ENCODE measurements around the gene EIF5AL1.
A peak's percentile ranks its signal among the peaks of the same experiment; 100 is the strongest.
"Not testable (repeated sequence)": the region's sequence is repeated elsewhere in the genome, so short reads cannot be mapped to it uniquely, and the experiment has no call there.

Gene EIF5AL1

DNA sequence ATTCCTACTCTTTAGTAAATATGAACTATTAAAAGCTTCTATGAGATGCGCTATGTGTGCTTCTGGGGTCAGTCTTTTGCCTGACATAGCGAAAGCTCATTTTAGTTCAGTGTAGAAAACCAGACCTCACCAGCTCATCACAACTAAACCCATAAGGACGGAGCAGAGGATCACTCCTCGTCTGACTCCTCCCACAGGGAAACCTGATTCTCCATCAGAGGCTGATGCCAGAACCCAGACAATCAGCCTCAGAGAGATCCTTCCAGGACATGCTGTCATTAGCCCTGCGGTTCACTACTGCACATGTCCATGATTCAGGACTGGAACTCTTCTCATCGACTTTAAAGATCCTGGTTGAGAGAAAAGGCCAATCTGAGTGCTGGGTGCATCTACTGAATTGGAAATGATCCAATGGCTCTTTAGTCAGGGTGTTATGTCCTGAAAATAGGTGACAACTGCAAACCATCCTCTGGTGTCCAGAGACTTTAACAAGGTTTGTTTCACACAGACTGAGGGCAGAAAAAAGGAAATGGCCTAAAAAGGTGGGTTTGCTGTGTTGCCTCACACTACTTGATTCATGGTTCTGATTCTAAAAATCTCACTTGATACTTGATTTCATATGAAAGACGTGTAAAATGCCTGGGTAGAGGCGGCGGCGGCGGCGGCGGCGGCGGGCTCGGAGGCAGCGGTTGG, at the start of gene EIF5AL1:
Gene EIF5AL1 (plus strand): TSS at position 643 of the 693 bp plus-strand sequence. CDS start 117 bp downstream, outside the sequence.
- DNase-seq: not testable (repeated sequence)

DNA sequence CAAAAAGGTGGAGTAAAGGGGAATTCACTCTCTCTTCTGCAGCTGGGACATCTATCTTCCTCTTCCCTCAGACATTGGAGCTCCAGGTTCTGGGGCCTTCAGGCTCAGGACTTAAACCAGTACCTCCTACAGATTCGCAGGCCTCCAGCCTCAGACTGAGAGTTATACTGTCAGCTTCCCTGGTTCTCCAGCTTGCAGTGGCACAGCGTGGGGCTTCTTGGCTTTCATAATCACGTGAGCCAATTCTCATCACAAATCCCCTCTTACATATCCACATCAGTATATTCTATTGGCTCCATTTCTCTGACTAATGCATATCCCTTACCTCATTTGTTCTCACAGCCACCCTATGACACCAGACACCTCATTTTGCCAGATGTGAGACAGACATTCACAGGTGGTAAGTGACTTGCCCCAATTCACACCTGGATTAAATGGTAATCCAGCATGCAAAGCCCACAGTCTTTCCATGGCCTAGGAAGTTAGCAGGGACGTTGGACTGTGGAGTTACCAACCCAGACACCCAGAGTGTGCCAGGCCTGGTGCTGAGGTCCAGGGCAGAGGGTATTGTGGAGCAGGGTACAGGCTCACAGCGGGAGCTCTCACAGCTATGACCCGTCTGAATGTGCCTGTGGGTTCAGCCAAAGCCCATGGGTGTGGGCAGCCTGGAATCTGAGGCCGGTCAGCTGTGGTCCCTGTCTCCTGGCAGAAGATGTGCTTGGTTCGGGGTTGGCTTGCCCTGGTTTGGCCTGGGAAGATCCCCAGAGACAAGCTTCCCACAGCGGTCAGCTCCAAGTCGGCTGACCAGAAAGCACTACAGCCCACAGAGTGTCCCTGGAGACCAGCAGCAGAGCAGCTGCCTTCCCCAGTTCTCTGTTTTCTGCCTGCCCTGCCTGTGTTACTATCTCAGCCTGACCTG, 48.5 kb upstream of the EIF5AL1 start:
- no peak for DNase-seq

DNA sequence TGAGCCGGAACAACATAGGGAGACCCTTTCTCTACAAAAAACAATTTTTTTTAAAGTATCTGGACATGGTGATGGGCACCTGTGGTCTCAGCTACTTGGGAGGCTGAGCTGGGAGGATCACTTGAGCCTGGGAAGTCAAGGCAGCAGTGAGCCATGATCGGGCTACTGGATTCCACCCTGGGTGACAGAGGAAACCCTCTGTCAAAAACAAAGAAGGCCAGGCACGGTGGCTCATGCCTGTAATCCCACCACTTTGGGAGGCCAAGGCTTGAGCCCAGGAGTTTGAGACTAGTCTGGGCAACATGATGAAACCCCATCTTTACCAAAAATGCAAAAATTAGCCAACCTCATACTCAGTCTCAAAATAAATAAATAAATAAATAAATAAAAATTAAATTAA, 47.0 kb upstream of the EIF5AL1 start:
- DNase-seq: no peak

DNA sequence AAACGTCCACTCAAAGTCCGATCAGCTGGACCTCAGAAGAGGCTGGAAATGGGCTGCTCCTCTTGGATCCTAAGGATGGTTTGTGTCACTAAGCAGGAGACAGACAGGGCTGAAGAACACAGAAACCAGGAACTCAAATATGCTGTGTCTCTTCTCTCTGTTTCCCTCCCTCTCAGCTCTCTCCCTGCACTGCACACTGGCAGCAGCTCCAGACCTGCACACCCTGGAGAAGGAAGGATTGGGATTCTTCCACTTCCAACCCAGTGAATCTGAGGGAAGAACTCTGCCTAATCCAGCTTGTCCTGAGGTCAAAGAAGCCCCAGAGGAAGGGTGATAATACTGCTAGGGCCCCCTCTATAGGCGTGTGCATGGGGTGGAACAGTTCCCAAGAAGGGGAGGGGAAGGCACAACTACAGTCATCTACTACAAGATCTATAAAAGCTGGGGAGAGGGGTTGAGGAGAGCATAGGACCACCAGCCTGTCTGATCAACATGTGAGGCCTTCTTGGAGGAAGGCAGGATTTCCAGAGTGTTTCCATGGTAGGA, 44.2 kb upstream of the EIF5AL1 start:
- no peak for DNase-seq

DNA sequence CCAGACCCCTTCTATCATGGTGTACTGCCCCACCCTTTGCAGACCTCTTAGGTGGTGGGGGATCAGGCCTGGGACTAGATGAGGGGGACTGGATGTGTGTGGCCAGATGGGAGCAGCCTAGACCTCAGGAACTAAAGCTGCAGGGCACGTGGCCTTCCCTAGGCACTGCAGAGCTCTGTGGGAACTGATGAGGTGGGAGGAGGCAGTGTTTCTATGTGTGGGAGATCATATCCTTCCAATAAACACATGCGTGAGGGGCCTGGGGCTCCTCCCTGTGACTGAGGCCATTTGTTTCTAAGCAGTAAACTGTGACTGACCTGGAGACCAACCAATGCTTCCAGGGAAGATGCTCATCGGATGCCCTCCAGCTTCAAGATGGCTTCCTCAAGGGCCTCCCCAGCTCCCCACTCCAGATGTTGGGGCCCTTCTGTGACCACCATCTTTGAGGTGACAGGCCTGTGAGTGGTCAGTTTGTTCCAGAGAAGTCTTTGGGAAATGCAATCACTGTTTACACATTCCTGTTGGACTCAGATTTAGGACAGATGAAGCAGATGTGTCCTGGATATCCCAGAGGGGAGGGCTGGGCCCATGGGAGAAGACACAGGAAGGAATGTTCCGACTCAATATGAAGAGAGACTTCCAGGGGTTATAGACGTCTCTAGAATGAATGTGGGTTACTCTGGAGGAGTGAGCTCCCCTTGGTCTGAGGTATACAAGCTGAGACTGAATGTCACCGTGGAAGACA, 43.3 kb upstream of the EIF5AL1 start:
- no peak for DNase-seq

DNA sequence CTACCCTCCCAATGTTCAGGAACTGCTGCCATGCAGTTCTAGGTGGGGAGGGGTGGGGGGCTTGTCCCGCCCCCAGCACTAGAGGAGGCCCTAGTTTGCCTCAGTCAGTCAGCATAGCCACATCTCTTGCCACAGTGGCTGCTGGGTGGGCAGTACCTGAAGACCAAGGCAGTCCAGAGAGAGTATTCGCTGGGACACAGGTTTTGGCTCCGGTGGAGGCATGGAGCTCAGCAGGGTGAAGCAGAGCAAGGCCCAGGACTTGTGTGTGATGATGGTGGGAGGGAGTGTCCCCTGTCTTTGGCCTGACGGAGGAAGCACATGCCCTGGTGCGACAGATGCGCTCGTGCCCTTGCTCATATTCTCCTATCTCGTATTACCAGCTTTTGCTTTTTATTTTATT, 42.2 kb upstream of the EIF5AL1 start:
- no peak for DNase-seq

DNA sequence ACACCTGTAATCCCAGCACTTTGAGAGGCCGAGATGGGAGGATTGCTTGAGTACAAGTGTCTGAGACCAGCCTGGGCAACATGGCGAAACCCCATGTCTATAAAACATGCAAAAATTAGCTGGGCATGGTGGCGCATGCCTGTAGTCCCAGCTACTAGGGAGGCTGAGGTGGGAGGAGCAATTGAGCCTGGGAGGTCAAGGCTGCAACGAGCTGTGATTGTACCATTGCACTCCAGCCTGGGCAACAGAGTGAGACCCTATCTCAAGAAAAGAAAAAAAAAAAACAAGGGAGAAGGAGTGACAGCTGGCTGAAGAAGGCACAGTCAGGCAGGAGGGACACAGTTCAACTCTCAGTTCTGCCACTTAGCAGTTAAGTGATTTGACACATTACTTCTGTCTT, 40.6 kb upstream of the EIF5AL1 start:
- DNase-seq: no peak

DNA sequence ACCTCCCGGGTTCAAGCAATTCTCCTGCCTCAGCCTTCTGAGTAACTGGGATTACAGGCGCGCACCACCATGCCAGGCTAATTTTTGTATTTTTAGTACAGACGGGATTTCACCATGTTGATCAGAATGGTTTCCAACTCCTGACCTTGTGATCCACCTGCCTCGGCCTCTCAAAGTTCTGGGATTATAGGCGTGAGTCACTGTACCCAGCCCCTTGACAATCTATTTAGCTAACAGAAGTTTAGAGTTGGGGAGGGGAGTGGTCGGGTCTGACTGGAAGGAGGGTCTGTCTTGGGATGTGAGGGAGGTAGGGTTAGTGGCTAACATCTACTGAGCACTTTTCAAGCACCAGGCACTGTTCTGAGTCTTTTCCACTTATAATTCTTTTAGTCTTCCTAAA, 39.9 kb upstream of the EIF5AL1 start:
- no peak for DNase-seq

DNA sequence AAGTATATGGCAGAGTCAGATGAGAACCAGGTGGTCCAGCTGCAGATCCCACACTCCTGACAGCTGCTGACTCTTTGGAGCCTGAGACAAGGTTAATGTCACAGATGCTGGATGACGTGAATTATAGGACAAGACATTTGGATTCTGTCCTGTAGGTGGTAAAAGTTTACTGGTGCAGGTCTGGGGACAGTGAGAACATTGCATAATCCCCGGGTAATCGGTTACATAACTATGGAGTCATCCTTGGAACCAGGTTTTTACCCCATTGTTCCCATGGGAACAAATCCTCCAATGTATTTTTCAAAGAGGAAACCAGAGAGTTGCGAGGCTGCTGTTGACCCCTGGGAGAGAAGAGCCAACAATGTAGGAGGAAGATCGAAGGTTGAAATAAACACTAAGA, 39.4 kb upstream of the EIF5AL1 start:
- no peak for DNase-seq

DNA sequence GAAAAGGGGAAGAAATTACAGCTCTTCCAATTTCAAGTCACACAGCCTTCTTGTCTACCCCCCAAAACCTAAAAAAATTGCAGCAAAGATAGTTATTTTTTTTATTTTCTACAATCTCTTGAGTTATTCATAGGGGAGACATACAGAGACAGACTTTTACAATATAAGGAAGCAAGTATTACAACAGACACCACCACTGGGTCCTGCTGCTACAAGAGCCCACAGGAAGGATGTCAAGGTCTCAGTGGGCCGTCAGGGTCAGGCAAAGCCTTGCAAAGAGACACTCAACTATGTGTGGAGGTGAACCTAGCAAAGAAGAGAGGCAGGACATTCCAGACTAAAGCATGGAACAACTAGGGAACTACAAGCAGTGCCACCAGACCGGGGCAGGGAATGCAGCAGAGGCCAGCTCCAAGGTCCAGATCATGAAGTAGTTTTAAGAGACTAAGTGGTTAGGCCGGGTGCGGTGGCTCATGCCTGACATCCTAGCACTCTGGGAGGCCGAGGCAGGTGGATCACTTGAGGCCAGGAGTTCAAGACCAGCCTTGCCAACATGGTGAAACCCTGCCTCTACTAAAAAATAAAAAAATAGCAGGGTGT, 38.7 kb upstream of the EIF5AL1 start:
- no peak for DNase-seq

DNA sequence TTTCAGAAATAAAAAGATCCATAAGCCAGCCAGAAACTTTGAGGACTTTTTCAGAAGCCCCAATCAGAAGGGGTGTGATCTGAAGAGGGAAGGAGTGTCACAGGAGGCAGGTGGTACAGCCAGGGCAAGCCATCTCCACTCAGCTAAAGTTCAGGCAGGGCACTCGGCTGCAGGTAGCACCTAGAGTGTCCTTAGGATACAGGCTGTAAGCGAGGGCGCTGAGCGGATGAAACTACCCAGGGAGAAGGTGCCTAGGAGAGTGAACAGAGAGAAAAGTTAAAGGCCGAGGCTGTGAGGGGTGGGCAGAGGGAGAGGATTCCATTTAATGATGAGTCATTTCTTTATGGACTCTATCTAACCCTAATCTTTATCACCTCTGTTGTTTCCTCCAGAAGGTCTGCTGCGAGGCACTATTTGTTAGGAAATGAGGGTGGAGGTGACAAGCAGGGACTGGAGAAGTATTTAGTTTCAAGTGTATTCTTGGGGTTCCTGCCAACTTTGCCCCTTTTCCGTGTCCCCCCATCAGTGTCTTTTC, 37.1 kb upstream of the EIF5AL1 start:
- no peak for DNase-seq

DNA sequence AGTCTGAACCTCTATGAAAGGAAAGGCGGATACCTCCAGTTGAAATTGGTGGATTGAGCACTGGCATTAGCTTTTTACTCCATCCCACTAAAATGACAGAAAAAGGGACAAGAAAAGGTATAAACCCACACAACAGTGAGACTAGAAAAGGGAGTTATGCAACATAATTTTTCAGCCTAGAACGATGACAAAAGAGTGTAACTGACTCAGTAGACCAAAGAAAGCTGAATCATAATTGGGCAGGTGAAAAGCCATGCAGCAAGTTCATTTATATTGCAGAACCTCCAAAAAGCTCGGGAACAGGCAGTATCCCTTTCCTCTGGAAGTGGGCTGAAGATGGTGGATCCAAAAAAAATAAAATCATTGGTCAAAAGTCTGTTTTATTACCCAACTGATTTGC, 36.5 kb upstream of the EIF5AL1 start:
- DNase-seq: no peak

DNA sequence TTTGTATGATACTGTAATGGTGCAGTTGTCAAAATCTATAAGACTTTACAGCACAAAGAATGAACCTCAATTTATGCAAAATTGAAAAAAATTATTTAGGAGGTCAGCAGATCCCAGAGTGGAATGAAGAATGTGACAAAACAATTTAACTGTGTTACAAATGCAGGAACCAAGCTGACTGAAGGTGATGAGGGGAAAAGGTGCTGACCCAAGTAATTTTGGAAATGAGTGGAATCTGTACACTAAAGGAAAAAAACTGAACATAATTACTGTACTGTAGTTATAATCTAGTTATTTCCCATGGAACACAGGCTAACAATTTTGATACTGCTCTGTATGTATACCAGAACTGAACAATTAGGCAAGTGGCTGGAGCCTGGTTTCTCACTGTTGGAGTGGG, 35.7 kb upstream of the EIF5AL1 start:
- DNase-seq: no peak

DNA sequence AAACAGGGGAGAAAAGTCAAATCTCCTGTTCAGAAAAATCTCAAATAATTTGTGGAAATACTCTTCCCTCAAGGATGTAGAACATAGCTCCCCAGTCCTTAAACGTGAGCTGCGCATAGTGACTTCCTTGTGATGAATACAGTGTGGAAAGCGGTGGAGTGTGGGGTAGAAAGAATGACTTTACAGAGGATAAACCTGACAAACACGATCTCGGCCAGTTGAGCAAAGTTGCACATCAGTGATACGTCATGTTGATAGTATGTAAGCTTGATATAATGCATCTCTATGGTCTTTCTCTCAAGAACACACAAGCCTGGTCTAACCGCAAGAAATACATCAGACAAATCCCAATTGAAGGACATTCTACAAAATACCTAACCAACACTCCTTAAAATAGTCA, 34.9 kb upstream of the EIF5AL1 start:
- DNase-seq: no peak

DNA sequence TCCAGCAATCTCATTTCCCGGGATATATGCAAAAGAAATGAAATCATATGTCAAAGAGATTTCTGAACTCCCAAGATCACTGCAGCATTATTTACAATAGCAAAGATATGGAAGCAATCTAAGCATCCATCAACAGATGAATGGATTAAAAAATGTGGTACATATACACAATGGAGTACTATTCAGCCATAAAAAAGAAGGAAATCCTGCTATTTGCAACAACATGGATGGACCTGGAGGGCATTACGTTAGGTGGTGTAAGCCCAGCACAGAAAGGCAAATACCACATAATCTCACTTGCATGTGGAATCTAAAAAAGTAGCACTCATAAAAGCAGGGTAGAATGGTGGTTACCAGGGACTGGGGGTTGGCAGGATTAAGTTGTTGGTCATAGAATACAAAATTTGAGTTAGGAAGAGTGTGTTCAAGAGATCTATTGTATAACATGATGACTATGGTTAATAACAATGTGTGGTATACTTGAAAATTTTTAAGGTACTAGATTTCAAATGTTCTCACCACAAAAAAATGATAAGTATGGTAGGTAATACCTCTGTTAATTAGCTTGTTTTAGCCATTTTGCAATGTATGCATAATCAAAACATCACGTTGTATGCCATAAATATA, 32.9 kb upstream of the EIF5AL1 start:
- DNase-seq: no peak

DNA sequence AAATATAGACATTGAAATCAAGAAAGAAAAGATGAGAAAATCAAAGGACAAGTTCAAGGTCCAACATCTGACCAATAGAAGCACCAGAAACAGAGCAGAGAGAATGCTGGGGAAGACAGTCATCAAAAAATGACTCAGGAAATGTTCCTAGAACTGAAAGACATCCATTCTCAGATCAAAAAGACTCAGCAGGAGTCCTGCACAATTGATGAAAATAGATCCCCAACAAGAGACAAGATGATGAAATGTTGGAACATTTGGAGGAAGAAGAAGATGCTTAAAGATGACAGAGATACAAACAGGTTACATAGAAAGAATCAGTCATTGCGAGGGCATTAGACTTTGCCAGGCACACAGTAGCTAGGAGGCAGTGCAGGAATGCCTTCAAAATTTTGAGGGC, 30.0 kb upstream of the EIF5AL1 start:
- DNase-seq: no peak

DNA sequence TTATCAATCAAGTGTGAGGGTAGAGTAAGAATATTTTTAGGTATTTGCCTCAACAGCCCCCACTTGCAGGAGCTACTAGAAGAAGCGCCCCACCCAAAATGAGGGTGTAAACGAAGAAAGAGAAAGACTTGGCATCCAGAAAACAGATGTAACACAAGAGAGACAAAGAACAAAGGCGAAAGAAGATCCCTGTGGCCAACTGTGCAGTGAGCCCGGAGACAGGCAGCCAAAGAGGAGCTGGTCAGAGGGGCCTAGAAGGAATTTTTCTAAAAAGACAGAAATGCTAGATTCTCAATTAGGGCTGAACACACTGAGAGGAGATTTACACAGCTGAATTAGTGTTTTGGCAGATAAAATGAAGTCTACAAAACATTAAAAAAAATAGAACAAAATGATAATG, 29.6 kb upstream of the EIF5AL1 start:
- no peak for DNase-seq

DNA sequence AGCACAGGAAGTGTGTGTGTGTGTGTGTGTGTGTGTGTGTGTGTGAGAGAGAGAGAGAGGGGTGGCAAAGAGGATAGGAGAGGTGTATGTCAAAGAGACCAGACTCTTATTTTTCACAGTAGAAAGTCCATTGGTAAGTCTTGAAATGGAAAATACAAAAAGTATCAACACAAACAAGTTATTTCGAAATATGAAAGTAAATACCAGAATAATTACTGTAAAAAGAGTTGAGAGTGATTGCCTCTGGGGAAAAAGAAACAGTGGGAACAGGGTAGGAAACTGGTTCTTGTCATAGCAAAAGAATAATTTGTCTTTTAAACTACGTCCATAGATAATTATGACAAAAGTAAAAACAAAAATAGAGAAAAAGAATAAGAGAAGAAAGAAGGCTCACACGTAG, 29.0 kb upstream of the EIF5AL1 start:
- no peak for DNase-seq

DNA sequence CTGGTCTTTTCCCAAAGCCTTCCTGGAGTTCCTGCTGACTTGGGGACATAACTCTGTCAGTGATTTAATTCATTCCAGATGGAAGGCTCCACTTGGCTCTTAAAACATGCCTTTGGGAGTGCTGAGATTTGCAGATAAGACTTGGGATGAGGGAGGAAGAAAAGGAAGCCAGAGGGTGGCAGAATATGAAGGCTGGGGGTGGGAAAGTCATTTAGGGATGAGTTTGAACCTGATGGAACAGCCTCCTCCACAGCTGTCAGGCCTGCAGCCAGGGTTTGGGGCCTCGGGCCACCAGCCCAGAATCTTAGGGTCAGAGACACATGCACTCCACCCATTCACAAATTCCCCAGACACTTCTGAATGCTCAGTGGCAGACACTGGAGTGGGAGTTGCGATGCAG, 28.4 kb upstream of the EIF5AL1 start:
- DNase-seq: no peak

DNA sequence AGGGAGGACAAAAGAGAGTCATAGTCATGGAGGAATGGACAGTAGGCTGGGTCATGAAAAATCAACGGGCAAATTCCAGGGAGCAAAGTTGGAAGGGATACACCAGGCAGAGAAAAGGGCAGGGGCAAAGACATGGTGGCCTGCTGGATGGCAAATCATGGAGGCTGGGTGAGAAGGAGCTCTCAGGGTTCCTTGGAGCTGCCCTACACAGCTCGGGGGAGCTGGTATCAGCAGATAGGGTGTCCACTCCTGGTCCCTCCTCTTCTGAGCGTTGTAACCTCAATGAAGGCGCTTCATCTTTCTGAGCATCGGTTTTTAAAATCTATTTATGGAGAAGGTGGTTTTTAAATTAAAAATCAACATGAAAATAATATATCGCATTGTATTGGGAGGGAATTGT, 27.9 kb upstream of the EIF5AL1 start:
- no peak for DNase-seq

DNA sequence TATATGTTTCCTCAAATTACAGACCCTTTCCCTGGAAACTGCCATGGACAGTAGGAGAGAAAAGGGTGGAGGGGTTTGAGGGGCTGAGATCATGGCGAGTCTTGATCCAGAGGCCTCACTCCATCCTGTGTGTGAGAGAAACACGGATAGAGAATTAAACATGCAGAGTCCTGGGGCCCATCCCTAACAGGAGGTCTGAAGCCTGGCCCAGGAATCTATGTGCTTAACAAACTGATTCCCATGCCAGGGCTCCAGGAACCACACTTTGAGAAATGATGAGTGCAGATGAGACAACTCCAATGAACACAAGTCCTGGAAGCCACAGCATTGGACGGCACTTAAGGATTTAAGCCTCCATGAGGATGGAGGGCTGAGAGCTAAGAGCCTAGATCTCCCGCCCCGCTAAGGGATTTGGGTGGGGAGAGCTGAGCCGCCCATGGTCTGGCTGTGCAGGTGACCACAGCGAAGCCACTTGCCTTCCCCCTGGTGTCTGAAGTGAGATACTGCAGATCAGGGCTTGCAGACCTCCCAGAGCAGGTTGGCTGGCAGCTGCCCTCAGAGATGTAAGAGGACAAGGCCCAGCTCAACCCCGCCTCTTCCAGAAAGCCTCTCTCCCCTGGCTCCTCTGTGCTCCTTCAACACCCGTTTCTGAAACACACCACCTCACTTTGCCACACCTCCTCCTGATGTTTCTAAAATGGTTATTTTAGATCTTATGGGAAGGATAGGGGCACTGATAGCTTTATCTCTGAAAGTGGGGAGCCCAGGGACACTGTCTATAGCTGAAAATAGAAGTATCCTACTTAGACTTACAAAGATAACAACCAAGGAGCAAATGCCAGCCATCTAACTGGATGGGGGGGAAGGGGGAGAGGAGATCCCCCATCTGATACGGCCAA, 24.8 kb upstream of the EIF5AL1 start:
- peak; percentile 17 for DNase-seq
